Mesenteric fat pad (tissue), 1 donor: Measurements from ENCODE around the gene OXNAD1. TPM values are rescaled to one million over a fixed set of nuclear protein-coding genes. Genes with fewer than 3 reads are reported as not detected.

ENCODE experiments used
- DNase-seq: peaks from one replicate; pipeline ENCODE4 v3.0.0-alpha.2; 2020; ENCODE audit warnings: low spot score
- long read RNA-seq: library from polyadenylated mRNA; unstranded; transcript quantifications from one replicate; pipeline ENCODE4 v2.0.0, GENCODE V29; 2020
- total RNA-seq: library from RNA; stranded (reverse); fragmentation: NEBNext Ultra II Directional; extraction: Animal tissue kit (Norgen Biotek cat#: 25700); gene quantifications from one replicate; pipeline ENCODE4 v1.2.1, GENCODE V29; 2021
- donor health status: DM: yes; HTN: yes; CAD: no.

OXNAD1 gene
- 14.3 TPM for total RNA-seq
- long read RNA-seq, transcript OXNAD1-206 (10 exons, 1,681 nt) = minor isoform, 7 of 59 reads
- long read RNA-seq, transcript OXNAD1-201 (9 exons, 3,929 nt) = major isoform, 25 of 59 reads
- long read RNA-seq, partial matches to known transcripts = 7 of 59 reads
- long read RNA-seq, other reads (novel, unspliced or antisense) = 16 of 59 reads

DNA sequence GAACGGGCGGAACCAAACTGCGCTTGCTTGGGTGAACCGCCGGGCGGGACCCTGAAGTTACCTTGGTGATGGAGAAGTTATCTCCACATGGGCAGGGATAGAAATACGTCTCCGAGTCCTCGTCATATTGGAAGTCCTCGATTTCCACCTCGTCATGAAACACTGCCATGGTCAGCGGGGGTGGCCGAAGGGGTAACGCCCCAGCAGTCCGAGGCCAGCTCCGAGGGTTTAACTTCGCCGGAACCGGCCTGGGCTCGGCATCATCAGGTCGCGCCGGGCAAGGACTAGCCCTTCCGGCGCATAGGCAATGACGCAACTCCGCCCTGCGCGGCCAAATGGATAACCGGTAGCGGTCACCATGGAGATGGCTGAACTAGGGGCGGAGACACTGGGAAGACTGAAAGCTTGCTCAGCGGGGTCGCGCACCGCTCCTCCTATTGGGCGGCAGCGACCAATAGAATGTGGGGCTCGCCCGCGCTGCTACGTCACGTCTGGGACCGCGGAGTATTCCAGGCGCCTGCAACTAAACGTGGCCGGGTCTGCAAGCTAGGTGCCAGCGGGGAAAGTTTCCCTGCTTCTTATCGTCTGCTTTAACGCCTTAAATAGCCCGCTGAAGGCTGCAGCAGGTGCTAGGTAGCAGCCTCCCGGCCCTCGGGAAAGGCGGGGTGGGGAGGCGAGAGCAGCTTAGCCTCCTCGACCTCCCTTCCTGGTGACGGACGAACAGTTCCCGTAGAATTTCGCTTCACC, at the start of gene OXNAD1, which contains the start of gene DPH3:
Gene OXNAD1, plus strand, starts transcription at position 505 of the 747 bp plus-strand sequence. CDS start 5,741 bp downstream, outside the sequence.
Gene DPH3, minus strand, starts transcription at position 236 of the 747 bp plus-strand sequence. Its CDS starts 67 bp downstream, at position 169.
- peak; percentile 100 for DNase-seq

GRCh38 chr3:16216373-16216935, 48.6 kb upstream of the OXNAD1 start:
- DNase-seq = no peak

DNA sequence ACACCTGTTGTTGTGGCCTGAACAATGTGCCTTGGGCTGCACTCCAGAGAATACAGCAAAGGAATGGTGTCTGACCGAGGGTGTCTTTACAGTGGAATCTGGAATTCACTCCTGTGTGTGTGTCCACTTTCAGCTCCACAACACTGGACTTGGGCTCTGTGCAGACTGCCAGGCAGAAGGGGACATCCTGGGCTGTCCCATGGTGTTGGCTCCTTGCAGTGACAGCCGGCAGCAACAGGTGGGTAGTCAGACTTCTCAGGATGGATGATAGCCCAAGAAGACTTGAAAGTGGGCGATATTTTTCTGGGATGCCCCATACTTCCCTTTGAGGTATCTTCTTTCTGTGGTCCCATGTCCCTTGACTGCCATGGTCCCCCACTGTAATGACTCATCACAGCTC, 45.2 kb upstream of the OXNAD1 start:
- DNase-seq = no peak

DNA sequence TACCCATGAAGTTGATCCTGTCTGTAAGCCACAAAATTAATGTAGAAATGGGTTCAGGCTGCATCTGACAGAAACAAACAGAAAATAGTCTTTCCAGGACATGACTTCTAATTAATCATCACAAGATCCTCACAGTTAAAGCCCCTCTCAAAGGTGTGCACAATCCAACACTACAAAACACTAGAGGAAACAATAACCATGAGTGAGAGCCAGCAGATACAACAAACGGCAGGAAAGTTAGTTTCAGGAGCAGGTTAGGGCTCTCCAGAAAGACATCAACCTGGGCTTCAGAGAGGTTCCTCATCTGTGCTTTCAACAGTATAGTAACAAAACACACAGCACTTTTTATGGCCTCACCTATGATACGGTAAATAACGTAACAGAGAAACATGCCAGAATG, 43.0 kb upstream of the OXNAD1 start:
- no peak for DNase-seq

DNA sequence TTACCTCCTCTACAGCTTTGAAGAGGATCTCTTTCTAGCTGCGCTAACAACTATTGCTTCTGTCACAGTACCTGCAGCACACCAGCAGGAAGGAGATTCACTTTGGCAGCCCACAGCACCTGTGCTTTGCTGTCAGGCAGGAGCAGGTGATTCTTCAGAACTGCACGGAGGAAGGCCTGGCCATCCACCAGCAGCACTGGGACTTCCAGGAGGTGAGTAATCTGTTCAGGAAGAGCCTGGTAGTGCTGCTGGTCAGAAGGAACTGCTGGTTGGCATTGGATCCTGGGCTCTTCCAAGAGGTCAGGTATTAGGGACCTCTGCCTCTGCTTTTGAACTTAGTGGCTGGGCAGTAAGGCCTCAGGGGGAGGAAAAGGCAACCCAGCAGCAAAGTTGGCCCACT, 42.5 kb upstream of the OXNAD1 start:
- DNase-seq = no peak

DNA sequence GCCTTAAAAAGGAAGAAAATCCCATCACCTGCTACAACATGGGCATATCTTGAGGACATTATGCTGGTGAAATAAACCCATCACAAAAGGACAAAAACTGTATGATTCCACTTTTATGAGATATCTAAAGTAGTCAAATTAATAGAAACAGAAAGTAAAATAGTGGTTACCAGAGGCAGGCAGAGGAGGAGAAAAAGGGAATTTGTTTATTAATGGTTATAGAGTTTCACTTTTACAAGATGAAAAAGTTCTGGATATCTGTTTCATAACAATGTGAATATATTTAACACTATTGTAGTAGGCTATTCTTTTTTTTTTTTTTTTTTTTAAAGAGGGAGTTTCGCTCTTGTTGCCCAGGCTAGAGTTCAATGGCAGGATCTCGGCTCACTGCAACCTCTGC, 40.7 kb upstream of the OXNAD1 start:
- no peak for DNase-seq

GRCh38 chr3:16227566-16227965, 37.4 kb upstream of the OXNAD1 start:
- no peak for DNase-seq

DNA sequence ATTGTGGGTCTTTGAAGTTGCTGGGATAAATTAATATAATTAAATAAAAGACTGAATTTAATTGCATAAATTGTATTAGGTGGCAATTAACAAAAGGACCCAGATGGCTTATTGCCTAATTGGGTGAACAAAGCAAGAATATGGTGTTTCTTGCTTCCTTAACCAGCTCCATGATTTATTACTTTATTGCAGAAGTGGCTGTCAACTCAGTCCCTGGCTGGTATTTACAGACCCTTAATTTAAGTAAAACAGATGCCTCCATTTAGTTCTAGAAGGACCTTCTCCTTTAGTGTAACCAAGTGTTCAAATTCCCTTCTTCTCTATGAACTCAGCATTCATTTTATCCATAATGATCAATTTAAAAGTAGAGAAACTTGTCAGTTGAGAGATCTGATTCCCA, 35.3 kb upstream of the OXNAD1 start:
- no peak for DNase-seq

DNA sequence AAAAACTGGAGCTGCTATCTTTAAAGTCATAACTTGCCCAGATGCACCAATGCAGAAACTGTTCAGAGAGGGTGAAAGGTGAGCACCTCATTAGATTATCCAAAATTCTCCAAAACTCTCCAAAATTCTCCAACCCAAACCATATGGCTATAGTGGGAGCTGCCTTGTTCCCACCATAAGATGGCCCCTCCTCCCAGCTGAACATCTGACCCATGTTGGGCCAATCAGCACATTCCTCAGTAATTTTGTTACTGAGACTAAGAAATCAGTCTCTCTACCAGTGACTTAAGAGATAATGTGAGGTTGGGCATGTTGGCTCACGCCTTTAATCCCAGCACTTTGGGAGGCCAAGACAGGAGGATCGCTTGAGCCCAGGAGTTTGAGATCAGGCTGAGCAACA, 33.0 kb upstream of the OXNAD1 start:
- DNase-seq = no peak

DNA sequence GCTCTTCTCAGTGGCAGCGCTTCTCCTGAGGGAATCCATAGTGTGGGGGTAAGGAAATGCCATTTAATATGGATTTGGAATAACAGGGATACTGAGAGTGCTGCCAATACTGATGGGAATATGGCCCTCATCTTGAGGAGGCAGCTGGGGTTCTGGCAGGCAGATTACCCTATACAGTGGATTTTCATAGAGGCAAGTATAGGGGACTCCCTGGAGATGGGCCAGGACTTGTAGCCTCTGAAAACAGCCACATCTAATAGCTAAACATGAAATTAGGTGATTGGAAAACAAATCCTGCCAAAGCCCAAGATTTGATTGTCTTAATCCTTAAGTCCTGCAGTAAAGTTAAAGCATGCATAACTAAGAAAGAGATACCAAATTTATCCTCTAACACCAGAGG, 31.2 kb upstream of the OXNAD1 start:
- DNase-seq = no peak

DNA sequence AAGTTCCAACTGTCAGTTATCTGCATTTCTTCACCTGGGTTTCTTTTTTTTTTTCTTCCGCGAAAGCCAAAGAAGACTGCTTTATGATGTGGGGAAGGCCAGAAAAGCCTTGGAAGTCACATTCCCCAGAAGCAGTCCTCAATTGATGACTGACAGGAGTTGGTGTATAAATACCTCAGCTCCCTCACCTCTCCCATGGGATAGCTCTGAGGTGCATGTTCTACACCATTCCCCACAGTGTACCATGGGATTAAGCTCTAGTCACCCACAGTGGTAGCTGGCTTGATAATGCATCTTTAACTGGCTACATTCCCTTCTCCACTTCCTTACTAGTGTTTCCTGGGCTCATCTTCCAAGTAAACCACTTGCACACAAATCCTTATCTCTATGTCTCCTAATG, 30.7 kb upstream of the OXNAD1 start:
- DNase-seq = no peak

- DNase-seq = no peak
Observed at GRCh38 chr3:16236030-16236639, 28.9 kb upstream of the OXNAD1 start.

DNA sequence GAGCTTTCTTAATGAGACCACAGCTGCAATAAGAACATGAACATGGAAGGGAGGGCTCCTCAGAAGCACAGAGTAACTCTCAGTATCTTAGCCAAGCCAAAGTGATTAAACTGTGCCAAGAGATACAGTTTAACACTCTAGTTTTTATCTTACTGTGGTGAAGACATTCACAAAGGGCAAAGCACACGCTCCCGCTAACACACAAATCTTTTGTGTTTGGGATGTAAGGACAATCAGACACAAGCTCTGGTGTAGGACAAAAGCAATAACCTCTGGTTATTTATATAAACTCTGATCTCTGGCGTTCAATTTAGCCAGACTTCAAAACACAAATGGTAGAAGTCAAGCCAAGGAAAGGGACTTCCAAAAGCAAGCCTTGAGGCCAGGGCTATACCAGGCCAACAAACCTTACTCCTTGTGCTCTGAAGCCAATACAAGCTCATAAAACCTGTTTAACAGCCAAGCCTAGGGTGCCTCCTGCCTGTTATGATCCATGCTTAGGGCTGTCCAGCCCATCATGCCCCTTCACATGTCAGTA, 28.1 kb upstream of the OXNAD1 start:
- DNase-seq = no peak

- no peak for DNase-seq
Observed at GRCh38 chr3:16239086-16239770, 25.8 kb upstream of the OXNAD1 start.

DNA sequence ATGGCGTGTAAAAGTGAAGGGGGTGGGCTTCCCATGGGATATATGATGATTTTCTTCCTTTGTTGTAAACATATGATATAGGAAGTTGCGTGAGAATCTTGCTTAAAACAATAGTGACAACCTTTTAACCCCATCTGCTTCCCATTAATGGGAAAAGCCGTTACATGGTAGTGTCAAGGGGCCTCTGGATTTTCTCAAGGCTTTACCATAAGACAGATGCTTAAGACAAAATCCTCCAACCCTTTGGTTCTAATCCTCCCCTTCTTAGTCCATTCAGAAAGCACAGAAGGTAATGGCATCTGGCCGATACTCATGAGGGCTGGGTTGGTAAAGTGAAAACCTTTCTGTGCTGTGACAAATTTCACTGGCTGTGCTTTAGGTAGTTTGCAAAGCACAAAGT, 25.2 kb upstream of the OXNAD1 start:
- DNase-seq = no peak

GRCh38 chr3:16240229-16241023, 24.6 kb upstream of the OXNAD1 start:
- no peak for DNase-seq

DNA sequence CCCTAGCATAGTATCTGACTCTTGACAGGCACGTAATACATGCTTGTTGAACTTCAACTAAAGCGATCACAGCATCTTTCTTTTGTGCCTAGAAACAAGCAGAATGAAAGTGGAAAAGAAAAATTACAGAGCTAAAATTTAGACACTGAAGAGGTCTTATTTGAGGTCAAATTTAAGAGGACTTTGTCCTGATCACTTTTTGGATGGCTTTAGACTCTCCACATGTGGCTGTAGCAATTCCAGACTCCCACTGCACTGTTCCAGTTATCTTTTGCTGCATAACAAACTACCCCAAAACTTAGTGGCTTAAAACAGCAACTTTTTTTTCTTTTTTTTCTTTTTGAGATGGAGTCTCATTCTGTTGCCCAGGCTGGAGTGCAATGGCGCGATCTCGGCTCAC, 23.8 kb upstream of the OXNAD1 start:
- DNase-seq = no peak

DNA sequence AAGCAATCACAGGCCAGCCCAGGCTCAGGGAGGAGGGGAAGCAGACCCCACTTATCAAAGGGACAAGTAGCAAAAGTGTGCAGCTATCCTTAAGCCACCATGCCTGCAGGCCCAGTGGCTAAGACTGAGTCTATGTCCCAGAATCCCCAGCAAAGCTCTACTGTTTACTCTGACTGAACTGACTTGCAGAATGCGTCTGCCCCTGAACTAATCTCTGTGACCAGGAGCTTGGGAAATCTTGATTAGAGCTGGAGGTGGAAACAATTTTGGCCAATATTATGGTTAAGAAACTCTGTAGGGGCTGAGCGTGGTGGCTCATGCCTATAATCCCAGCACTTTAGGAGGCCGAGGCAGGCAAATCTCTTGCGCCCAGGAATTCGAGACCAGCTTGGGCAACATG, 22.8 kb upstream of the OXNAD1 start:
- DNase-seq = no peak

GRCh38 chr3:16243706-16244490, 21.1 kb upstream of the OXNAD1 start:
- DNase-seq = no peak

GRCh38 chr3:16245609-16246008, 19.4 kb upstream of the OXNAD1 start:
- no peak for DNase-seq
